ENCODE data around the gene LMLN.
"Not testable (repeated sequence)": the region's sequence is repeated elsewhere in the genome, so short reads cannot be mapped to it uniquely, and the experiment has no call there.

The LMLN gene

DNA sequence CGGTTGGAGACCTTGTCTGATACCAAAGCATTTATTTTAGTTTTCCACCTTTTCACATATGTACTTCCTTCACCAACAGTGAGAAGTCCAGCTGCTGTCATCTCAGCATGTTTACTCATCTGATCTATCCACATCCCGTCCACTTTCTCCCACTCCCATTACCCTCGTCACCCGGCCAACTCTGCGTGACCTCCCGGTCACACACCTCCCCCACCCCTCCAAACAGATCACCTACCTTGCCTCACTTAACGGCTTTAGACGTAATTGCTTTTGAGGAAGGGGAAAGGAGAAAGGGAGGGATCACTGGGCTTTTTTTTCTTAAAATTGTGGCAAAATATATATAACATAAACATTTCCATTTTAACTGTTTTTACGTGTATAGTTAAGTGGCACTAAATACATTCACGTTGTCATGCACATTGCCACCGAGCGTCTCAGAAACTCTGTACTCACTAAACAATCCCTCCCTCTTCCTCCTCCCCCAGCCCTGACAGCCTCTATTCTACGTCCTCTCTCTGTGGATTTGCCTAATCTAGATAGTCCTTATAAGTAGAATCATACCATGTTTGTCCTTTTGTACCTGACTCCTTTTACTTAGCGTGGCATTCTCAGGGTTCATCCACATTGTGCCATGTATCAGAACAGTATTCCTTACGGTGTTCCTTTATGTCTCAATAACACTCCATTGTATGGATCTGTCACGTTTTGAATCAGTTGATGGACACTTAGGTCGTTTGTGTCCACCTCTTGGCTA lies 67.2 kb downstream of the LMLN start:
- DNase-seq (ENCODE audit: low read depth), result no peak

DNA sequence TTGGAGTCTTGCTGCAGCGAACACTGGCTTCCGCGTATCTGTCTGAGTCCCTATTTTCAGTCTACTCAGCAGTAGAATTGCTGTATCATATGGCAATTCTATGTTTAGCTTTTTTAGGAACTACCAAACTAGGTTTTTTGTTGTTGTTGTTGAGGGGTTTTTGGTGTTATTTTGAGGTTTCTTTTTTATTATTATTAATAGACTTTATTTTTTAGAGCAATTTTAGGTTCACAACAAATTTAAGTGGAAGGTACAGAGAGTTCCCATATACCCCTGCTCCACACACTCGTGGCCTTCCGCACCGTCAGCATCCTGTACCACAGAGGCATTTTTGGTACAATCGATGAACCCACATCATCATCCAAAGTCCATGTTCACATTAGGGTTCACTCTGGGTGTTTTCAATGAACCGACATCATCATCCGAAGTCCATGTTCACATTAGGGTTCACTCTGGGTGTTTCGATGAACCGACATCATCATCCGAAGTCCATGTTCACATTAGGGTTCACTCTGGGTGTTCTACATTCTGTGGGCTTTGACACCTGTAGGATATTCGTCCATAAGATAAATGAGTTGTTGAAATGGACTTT lies 67.9 kb downstream of the LMLN start:
- DNase-seq (ENCODE audit: low read depth), result no peak

DNA sequence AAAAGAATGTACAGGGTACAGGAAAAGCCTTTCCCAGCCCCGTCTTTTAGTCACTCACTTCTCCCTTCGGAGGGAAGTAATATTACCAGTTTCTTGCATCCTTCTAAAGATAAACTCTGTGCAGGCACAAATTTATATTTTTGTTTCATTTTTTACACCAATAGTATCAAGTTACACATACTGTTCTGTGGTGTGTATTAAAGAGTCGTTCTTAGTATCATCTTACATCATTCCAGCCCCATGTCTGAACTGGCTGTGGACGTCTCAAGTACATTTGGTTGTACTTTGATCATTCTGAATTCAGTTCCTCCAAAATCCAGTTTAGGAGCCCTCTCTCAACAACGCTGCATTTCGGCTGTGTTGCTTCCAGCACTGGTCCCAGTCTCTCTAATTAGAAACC lies 68.7 kb downstream of the LMLN start:
- no peak for DNase-seq (ENCODE audit: low read depth)

GRCh38 chr3:198030125-198030524 lies 70.1 kb downstream of the LMLN start:
- no peak for DNase-seq (ENCODE audit: low read depth)

DNA sequence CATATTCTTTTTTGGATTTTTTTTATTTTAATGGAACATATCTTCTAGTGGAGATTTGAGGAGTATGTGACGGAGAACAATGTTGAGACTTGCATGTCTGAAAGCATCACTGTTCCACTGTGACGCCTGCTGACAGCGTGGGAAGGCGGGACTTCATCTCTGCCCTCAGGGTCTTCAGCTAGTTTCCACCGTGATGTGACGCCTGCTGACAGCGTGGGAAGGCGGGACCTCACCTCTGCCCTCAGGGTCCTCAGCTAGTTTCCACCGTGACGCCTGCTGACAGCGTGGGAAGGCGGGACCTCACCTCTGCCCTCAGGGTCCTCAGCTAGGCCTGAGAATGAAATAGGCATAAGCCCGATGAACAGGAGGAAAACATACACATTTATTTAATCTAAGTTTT lies 70.7 kb downstream of the LMLN start:
- no peak for DNase-seq (ENCODE audit: low read depth)

GRCh38 chr3:198032039-198032936 lies 72.3 kb downstream of the LMLN start:
- no peak for DNase-seq (ENCODE audit: low read depth)

DNA sequence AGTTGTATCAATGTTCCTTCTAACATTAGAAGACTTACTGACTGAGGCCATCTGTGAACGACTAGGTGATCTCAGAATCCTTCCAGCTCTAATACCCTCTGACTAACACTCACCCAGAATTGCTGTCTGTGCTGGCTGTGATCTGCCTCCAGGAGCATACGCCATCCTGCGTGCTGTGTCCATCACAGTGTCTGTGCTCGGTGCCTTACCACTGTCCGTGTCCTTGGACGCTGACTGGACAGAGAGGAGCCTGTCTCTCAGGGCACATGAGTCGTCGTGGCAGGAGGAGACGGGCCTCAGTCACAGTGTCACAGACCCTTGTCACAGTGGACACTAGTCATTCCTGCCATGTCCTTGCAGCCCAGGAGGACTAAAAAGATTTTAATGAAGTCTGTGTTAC lies 83.1 kb downstream of the LMLN start:
- DNase-seq (ENCODE audit: low read depth), result no peak

- no peak for DNase-seq (ENCODE audit: low read depth)
These were observed 86.3 kb downstream of the LMLN start for GRCh38 chr3:198046120-198046857.

GRCh38 chr3:198048445-198048844 lies 88.4 kb downstream of the LMLN start:
- DNase-seq (ENCODE audit: low read depth), result no peak

DNA sequence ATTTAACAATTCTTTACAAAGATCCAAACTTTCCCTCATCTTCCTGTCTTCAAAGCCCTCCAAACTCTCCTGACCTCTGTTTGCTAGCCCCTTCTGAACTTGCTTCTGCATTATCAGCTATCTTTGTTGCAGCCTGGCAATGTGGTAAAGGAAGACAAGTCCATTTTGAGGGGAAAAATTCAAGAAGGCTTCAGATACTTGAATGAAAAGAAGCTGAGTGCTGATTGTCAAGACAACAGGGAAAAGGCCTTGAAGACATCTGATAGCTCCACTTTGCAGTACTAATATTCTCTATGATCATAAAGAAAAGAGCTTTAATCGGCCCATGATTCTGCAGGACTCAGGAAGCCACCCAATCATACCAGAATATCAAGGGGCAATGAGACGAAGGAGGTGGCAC lies 91.8 kb downstream of the LMLN start:
- DNase-seq (ENCODE audit: low read depth), result no peak

DNA sequence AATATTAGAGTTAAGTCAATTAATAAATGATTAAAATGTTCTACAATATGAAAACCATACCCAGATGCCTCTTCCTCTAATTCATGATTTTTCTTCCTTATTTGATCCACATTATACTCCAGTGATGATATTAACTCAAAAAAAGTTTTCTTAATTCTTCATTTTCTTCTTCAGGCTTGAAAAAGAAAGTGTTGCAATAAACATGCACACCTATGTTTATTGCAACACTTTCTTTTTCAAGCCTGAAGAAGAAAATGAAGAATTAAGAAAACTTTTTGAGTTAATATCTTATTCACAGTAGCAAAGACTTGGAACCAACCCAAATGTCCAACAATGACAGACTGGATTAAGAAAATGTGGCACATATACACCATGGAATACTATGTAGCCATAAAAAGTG lies 93.4 kb downstream of the LMLN start:
- DNase-seq (ENCODE audit: low read depth), result not testable (repeated sequence)

- DNase-seq (ENCODE audit: low read depth), result no peak
These were observed 101.4 kb downstream of the LMLN start for GRCh38 chr3:198061119-198062067.

- DNase-seq (ENCODE audit: low read depth), result no peak
These were observed 102.0 kb downstream of the LMLN start for GRCh38 chr3:198062068-198062465.

DNA sequence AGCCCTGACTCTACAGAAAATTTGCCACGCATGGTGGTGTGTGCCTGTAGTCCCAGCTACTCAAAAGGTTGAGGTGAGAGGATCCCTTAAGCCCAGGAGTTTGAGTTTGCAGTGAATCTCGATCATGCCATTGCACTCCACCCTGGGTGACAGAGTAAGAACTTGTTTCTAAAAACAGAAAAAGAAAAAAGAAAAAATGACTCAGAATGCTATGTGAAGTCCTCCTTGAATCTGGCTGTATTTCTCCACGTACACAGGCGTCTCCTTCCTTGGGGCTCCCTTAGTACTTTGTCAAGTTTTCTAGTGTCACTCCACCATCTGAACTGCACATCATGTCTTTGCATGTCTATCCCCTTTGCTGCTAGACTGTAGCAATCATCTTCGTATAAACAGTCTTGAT lies 104.4 kb downstream of the LMLN start:
- no peak for DNase-seq (ENCODE audit: low read depth)

DNA sequence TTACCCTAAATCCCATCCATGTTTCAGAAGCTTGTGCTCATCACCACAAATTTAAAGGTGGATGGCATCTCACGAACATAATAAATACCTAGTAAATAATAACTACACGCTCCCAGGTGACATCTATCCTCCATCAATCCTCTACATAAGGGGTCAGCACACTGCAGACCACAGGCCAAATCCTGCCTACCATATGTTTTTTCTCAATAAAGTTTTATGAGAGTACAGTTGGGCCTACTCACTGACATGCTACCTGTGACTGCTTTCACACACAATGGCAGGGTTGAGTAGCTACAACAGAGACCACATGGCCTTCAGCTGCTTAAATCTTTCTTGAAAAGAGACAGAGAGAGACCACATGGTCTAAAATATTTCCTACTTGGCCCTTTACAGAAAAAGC lies 105.9 kb downstream of the LMLN start:
- DNase-seq (ENCODE audit: low read depth), result no peak

DNA sequence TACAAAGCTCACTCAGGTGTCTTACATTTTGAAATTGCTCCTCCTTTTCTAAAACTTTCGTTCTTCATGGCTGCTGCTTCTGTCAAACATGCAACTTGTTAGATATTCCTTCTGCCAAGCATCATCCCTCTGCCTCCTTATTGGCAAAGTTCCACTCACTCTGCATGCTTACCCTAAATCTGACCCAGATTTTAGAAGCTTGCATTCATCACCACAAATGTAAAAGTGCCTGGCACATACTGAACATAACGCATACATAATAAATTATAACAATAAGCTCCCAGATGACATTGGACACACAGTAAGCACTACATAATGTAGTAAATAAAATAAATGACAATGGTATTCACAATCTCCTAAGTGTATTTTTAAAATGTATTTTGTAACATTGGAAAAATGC lies 107.4 kb downstream of the LMLN start:
- DNase-seq (ENCODE audit: low read depth), result no peak

DNA sequence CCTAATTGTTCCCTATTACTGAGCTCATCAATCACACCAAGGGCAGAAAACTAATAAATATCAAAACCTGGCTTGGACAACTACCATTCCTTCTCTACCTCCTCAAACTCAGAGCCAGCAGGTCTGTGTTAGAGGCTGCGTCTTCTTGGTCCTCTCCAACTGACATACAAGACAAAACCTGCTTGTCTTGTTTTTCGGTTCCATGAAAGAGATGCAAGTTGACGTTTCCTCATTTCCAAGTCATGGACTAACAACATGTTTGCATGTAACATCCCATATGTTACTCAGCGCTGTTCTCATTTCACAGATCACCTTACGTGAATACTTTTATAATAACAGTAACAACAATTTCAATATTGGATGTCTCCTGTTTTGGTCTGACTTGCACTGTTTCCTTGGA lies 110.9 kb downstream of the LMLN start:
- DNase-seq (ENCODE audit: low read depth), result no peak

DNA sequence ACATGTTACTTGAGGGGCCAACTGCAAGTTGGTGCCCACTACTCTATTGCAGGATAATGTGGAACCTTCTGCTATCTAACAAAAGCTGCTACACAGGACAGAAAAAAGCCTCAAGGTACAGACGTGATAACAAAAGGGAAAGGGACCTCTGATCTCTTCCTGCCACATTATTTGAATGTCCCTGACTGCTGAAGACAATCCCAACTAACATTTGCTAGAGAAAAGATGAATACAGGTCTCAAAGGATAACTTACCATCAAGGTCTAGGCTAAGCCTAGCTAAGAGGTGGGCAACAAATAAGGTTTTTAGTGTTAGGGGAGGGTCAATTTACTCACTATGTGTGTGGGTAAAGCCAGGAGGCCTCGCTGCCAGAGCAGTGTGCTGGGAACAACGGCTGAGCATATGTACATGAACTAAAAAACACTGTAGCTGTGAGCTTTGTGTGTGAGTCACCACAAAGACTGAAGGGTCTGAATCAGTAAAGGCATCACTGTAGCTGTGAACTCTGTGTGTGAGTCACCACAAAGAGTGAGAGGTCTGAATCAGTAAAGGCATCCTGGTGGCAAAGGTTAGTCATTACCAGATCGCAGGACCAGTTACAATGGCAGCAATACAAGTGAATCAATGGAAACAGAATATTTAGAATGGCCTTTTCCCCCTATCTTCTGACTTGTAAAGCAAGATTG lies 111.7 kb downstream of the LMLN start:
- peak; percentile 54 for DNase-seq (ENCODE audit: low read depth)

DNA sequence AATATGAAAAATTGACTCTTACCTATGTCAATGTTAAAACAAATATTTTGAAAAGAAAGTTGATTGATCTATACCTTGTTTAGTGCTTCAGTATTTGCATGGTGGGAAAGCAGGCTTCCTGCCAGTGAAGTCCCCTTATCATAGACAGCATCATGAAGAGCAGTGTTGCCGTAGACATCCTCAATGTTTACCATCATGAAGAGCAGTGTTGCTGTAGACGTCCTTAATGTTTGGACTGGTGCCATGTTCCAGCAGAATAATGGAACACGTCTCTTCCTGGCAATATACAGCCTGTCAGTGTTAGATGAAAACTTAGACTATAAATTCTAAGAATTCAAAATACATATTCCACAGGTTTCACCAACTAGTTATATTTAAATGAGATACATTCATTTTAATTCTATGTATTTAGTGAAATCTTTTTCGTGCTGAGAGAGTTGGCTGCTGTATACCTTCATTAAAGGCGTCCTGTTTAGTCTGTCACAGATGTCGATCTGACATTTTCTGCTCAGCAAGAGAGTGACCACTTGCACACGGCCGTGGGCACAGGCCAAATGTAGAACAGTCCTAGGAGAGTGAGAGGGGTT lies 116.8 kb downstream of the LMLN start:
- DNase-seq (ENCODE audit: low read depth), result no peak

Data from GM04504 (cell line).